H9 (cell line): ENCODE results near the gene MBP. TPM values are rescaled to one million over a fixed set of nuclear protein-coding genes. Genes with fewer than 3 reads are reported as not detected.

ENCODE experiments used
- DNase-seq: peaks from one replicate; pipeline ENCODE4 v3.0.0-alpha.2; 2017
- H2AFZ ChIP-seq: one replicate; pipeline ENCODE4 v1.6.1; 2013; ENCODE audit warnings: mild to moderate bottlenecking, low read length, control low read depth, moderate library complexity
- H2AK5ac ChIP-seq: 2 replicates; pipeline ENCODE4 v1.6.1; 2013; ENCODE audit warnings: low read length, control low read depth, mixed read lengths; ENCODE audit not compliant: insufficient read length
- H2BK120ac ChIP-seq: one replicate; pipeline ENCODE4 v1.6.1; 2013; ENCODE audit warnings: low read depth, mild to moderate bottlenecking, low read length, control low read depth, inconsistent platforms; ENCODE audit not compliant: poor library complexity, severe bottlenecking
- H2BK12ac ChIP-seq: 2 replicates; pipeline ENCODE4 v1.6.1; 2013; ENCODE audit warnings: low read length, control low read depth, mixed read lengths, low read depth; ENCODE audit not compliant: insufficient read length
- H2BK15ac ChIP-seq: 2 replicates; pipeline ENCODE4 v1.6.1; 2013; ENCODE audit warnings: low read depth, low read length, control low read depth
- H2BK20ac ChIP-seq: one replicate; pipeline ENCODE4 v1.6.1; 2013; ENCODE audit warnings: low read depth, mild to moderate bottlenecking, low read length, control low read depth, inconsistent platforms; ENCODE audit not compliant: poor library complexity, severe bottlenecking
- H2BK5ac ChIP-seq: 2 replicates; pipeline ENCODE4 v1.6.1; 2013; ENCODE audit warnings: low read length, control low read depth, mixed read lengths; ENCODE audit not compliant: insufficient read length
- H3K14ac ChIP-seq: 2 replicates; pipeline ENCODE4 v1.6.1; 2013; ENCODE audit warnings: low read length, control low read depth; ENCODE audit not compliant: insufficient read depth
- H3K18ac ChIP-seq: 2 replicates; pipeline ENCODE4 v1.6.1; 2013; ENCODE audit warnings: low read depth, mild to moderate bottlenecking, mixed read lengths, low read length, control low read depth; ENCODE audit not compliant: insufficient read length
- H3K23ac ChIP-seq: 2 replicates; pipeline ENCODE4 v1.6.1; 2013; ENCODE audit warnings: low read length, control low read depth, mixed read lengths, low read depth; ENCODE audit not compliant: insufficient read length
- H3K23me2 ChIP-seq: 2 replicates; pipeline ENCODE4 v1.6.1; 2013; ENCODE audit warnings: low read depth, mild to moderate bottlenecking, mixed read lengths, low read length, control low read depth; ENCODE audit not compliant: insufficient read length, poor library complexity, severe bottlenecking
- H3K27ac ChIP-seq: 2 replicates; pipeline ENCODE4 v1.5.1; 2013; ENCODE audit warnings: low read length, control low read depth, mixed read lengths, low read depth; ENCODE audit not compliant: insufficient read length
- H3K27me3 ChIP-seq: 2 replicates; pipeline ENCODE4 v1.6.1; 2013; ENCODE audit warnings: low read length, control low read depth, inconsistent platforms; ENCODE audit not compliant: insufficient read depth
- H3K4ac ChIP-seq: 2 replicates; pipeline ENCODE4 v1.6.1; 2013; ENCODE audit warnings: low read depth, mild to moderate bottlenecking, control low read depth, inconsistent platforms, low read length, moderate library complexity
- H3K4me1 ChIP-seq: 2 replicates; pipeline ENCODE4 v1.6.1; 2013; ENCODE audit warnings: low read length, control low read depth, inconsistent platforms; ENCODE audit not compliant: insufficient read depth
- H3K4me2 ChIP-seq: 2 replicates; pipeline ENCODE4 v1.6.1; 2013; ENCODE audit warnings: low read length, control low read depth, mixed read lengths; ENCODE audit not compliant: insufficient read length, insufficient read depth
- H3K56ac ChIP-seq: 2 replicates; pipeline ENCODE4 v1.6.1; 2013; ENCODE audit warnings: low read depth, mild to moderate bottlenecking, mixed read lengths, low read length, control low read depth; ENCODE audit not compliant: insufficient read length
- H3K79me1 ChIP-seq: 2 replicates; pipeline ENCODE4 v1.6.1; 2013; ENCODE audit warnings: low read depth, mild to moderate bottlenecking, moderate library complexity, low read length, control low read depth, inconsistent platforms; ENCODE audit not compliant: insufficient read depth, poor library complexity, severe bottlenecking
- H3K79me2 ChIP-seq: 2 replicates; pipeline ENCODE4 v1.6.1; 2013; ENCODE audit warnings: low read length, control low read depth, inconsistent platforms; ENCODE audit not compliant: insufficient read depth
- H3K9ac ChIP-seq: 2 replicates; pipeline ENCODE4 v1.6.1; 2013; ENCODE audit warnings: low read length, control low read depth, mixed read lengths; ENCODE audit not compliant: insufficient read length; ENCODE audit errors: extremely low read depth
- H3K9me3 ChIP-seq: one replicate; pipeline ENCODE4 v1.6.1; 2013; ENCODE audit warnings: low read depth, low read length, inconsistent platforms; ENCODE audit not compliant: control insufficient read depth
- H3T11ph ChIP-seq: one replicate; pipeline ENCODE4 v1.6.1; 2013; ENCODE audit warnings: mild to moderate bottlenecking, low read length, control low read depth, inconsistent platforms
- H4K20me1 ChIP-seq: one replicate; pipeline ENCODE4 v1.6.1; 2013; ENCODE audit not compliant: control insufficient read depth, insufficient read length, insufficient read depth
- H4K5ac ChIP-seq: 2 replicates; pipeline ENCODE4 v1.6.1; 2013; ENCODE audit warnings: low read depth, mild to moderate bottlenecking, mixed read lengths, low read length, control low read depth; ENCODE audit not compliant: insufficient read length
- H4K8ac ChIP-seq: replicated peaks from 2 replicates; pipeline ENCODE4 v1.6.1; 2013; ENCODE audit warnings: low read length, control low read depth, mixed read lengths, low read depth; ENCODE audit not compliant: insufficient read length
- H4K91ac ChIP-seq: 2 replicates; pipeline ENCODE4 v1.6.1; 2013; ENCODE audit warnings: low read depth, mild to moderate bottlenecking, moderate library complexity, mixed read lengths, low read length, control low read depth; ENCODE audit not compliant: insufficient read length
- H3K27ac Mint-ChIP-seq, 3 experiments: 2 replicates in 2 of 3; 3 replicates in 1 of 3; pipeline ENCODE4 v1.8.0; 2020 to 2021; ENCODE audit warnings: mixed read lengths in 3 of 3, mild to moderate bottlenecking in 1 of 3, moderate library complexity in 1 of 3
- H3K27me3 Mint-ChIP-seq: 2 replicates; pipeline ENCODE4 v1.8.0; 2021; ENCODE audit warnings: low read depth, mild to moderate bottlenecking, moderate library complexity, mixed read lengths
- H3K36me3 Mint-ChIP-seq, 3 experiments: 2 replicates in 2 of 3; 3 replicates in 1 of 3; pipeline ENCODE4 v1.8.0; 2020 to 2021; ENCODE audit warnings: low read depth in 3 of 3, mixed read lengths in 3 of 3; ENCODE audit not compliant: insufficient read depth in 1 of 3
- H3K4me1 Mint-ChIP-seq, 2 experiments: 2 replicates each; pipeline ENCODE4 v1.8.0; 2020; ENCODE audit warnings: mixed read lengths in 2 of 2
- H3K4me3 Mint-ChIP-seq, 2 experiments: 2 replicates in 1 of 2; 3 replicates in 1 of 2; pipeline ENCODE4 v1.8.0; 2020 to 2021; ENCODE audit warnings: mild to moderate bottlenecking in 2 of 2, mixed read lengths in 2 of 2, moderate library complexity in 1 of 2
- H3K9me3 Mint-ChIP-seq, 2 experiments: 2 replicates in 1 of 2; 3 replicates in 1 of 2; pipeline ENCODE4 v1.8.0; 2020; ENCODE audit warnings: mild to moderate bottlenecking in 2 of 2, mixed read lengths in 2 of 2, moderate library complexity in 1 of 2
- WGBS: extraction: QIAGEN DNeasy Blood & Tissue Kit; methylation state at CpG from one replicate; pipeline ENCODE4 v1.1.7; 2013; ENCODE audit warnings: missing lambda C conversion rate, low lambda C conversion rate, mixed read lengths; ENCODE audit not compliant: insufficient read length; ENCODE audit errors: extremely low coverage; 5-methylcytosine and 5-hydroxymethylcytosine counted together
- total RNA-seq: library from RNA; stranded (reverse); gene quantifications from 2 replicates; pipeline ENCODE4 v1.2.1, GENCODE V29; 2021
- TF ChIP-seq, protein P1 (sequence below): fragments of 200-600 bp; sonication (generic); conservative IDR thresholded peaks from 3 replicates; pipeline ENCODE4 v1.8.0; 2021; ENCODE audit warnings: antibody characterized with exemption, mild to moderate bottlenecking

MBP gene
- total RNA-seq, 1 experiment from 2014 or later, result 8.6 TPM

DNA sequence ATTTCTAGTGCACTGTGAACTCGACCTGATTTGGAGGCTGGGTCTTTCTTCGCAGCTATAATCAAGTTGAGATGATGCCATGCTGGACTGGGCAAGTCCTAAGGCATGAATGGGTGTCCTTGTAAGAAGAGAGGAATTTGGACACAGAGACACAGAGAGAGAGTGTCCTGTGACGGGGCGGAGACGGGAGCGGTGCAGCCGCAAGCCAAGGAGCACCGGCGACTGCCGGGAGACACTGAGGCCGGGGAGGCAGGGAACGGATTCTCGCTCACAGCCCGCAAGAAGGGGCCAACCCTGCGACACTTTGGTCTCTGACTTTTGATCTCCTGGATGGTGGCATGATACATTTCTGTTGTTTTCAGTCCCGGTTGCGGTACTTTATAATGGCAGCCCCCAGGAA lies 22.4 kb upstream of the MBP start:
- Histone ChIP-seq H2BK5ac (no peak overlapping the region), H3K4me2 (no peak overlapping the region), H3K56ac (no peak overlapping the region), H2BK12ac (no peak overlapping the region), H3K9me3 (no peaks in the 10 kb centered on the region), H3K79me2 (no peaks in the 10 kb centered on the region), H3K18ac (no peak overlapping the region), H4K8ac (no peak overlapping the region), H3K9ac (no peak overlapping the region), H4K91ac (no peak overlapping the region), H4K5ac (no peak overlapping the region), H3K23me2 (no peaks in the 10 kb centered on the region), H2BK20ac (no peak overlapping the region), H3K4me1 (peaks cover under 1% of the 10 kb centered on the region; the same call in 1 of the 2 replicates), H2BK15ac (no peak overlapping the region), H3K23ac (no peak overlapping the region), H3K79me1 (no peaks in the 10 kb centered on the region), H3K27ac (no peak overlapping the region), H3K4ac (no peak overlapping the region), H2BK120ac (no peak overlapping the region), H3K27me3 (no peaks in the 10 kb centered on the region), H4K20me1 (no peaks in the 10 kb centered on the region), H3K14ac (no peak overlapping the region), H2AFZ (no peak overlapping the region), H3T11ph (no peak overlapping the region), H2AK5ac (no peak overlapping the region)
- no peak overlapping the region for H3K27ac Mint-ChIP-seq
- no peak for DNase-seq
- peaks cover 0 to 24% (median 12%) of the 10 kb centered on the region in 3 experiments for H3K36me3 Mint-ChIP-seq
- no CpG with 5 or more reads among the region's 17 CpGs for WGBS
- no peak overlapping the region for H3K4me3 Mint-ChIP-seq
- no peaks in the 10 kb centered on the region; the same call in 1 of the 2 replicates for H3K27me3 Mint-ChIP-seq
- TF ChIP-seq, protein P1, sequence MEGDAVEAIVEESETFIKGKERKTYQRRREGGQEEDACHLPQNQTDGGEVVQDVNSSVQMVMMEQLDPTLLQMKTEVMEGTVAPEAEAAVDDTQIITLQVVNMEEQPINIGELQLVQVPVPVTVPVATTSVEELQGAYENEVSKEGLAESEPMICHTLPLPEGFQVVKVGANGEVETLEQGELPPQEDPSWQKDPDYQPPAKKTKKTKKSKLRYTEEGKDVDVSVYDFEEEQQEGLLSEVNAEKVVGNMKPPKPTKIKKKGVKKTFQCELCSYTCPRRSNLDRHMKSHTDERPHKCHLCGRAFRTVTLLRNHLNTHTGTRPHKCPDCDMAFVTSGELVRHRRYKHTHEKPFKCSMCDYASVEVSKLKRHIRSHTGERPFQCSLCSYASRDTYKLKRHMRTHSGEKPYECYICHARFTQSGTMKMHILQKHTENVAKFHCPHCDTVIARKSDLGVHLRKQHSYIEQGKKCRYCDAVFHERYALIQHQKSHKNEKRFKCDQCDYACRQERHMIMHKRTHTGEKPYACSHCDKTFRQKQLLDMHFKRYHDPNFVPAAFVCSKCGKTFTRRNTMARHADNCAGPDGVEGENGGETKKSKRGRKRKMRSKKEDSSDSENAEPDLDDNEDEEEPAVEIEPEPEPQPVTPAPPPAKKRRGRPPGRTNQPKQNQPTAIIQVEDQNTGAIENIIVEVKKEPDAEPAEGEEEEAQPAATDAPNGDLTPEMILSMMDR, result no peak
- peaks cover 15 to 21% of the 10 kb centered on the region in 2 experiments for H3K9me3 Mint-ChIP-seq
- peaks cover 10 to 13% of the 10 kb centered on the region in 2 experiments for H3K4me1 Mint-ChIP-seq
